ENCODE data around the gene ZNF236. TPM values are rescaled to one million over a fixed set of nuclear protein-coding genes. Genes with fewer than 3 reads are reported as not detected.

Gene ZNF236
- total and polyA plus RNA-seq, 5 donors from 2014 or later: 5.5 to 26.1 (median 8.1) TPM

DNA sequence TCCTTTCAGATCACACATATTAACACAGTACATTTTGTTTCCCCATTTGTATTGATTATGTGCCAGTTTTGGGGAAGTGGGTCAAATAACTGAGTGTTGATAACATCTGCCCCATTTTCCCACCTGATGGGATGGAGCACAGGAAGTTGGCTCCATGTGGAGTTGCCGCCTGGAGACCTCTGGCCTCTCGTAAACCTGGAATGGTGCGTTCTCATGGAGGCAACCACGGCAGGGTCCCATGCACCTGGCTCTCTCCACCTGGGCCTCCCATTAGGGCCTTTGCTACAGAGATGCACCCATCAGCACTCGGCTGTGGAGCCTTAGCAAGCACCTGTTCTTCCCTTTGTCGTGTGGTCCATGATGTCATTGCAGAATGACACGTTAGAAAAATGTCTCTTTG lies 179.6 kb downstream of the ZNF236 start:
- no peaks in the 10 kb centered on the region for H3K9me3 ChIP-seq (ENCODE audit: control insufficient read depth in 2 of 2, low read length in 2 of 2)
- peaks cover 3% of the 10 kb centered on the region for H3K36me3 ChIP-seq (ENCODE audit: control insufficient read depth, insufficient read depth, low read length)
- Mint-ChIP-seq H3K27me3 (no peaks in the 10 kb centered on the region), H3K4me1 (peaks cover 8 to 35% (median 10%) of the 10 kb centered on the region in 4 donors), H3K36me3 (no peaks in the 10 kb centered on the region), H3K27ac (peak overlapping the region in 1 of 3 donors; percentile 18), H3K9me3 (no peaks in the 10 kb centered on the region), H3K4me3 (no peak overlapping the region)
- no peak overlapping the region for H3K4me3 ChIP-seq (ENCODE audit: low read depth, low read length)
- no peaks in the 10 kb centered on the region for H3K27me3 ChIP-seq (ENCODE audit: control insufficient read depth, insufficient read depth, low read length)
- no peak overlapping the region for H3K27ac ChIP-seq (ENCODE audit: insufficient read depth, low read length, poor library complexity, severe bottlenecking)
- peaks cover 11% of the 10 kb centered on the region for H3K4me1 ChIP-seq (ENCODE audit: control insufficient read depth, insufficient read depth, low read length, poor library complexity, severe bottlenecking)
- ATAC-seq (ENCODE audit: low read depth in 2 of 2) (no peak), DNase-seq (no peak)

DNA sequence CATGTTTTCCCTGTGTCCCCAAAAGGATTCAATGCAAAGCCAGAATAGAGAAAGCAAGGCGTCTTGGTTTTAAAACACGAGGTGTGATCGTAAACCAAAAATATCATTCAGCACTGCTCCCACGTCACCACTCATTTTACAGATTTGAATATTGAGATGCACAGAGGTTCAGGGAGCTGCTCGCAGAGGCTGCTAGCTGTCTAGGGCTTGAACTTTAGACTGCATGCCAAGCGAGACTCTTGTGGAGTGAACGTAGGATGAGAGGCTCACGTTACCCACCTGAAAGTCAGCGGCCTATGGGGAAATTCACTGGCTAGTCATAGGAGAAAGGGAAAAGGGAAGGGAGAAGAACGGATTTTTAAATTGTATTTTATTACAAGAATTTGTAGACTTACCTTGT lies 180.1 kb downstream of the ZNF236 start:
- Histone ChIP-seq H3K4me3 (ENCODE audit: low read depth, low read length) (no peak overlapping the region), H3K27me3 (ENCODE audit: control insufficient read depth, insufficient read depth, low read length) (no peaks in the 10 kb centered on the region), H3K9me3 (ENCODE audit: control insufficient read depth in 2 of 2, low read length in 2 of 2) (no peaks in the 10 kb centered on the region), H3K27ac (ENCODE audit: insufficient read depth, low read length, poor library complexity, severe bottlenecking) (no peak overlapping the region), H3K4me1 (ENCODE audit: control insufficient read depth, insufficient read depth, low read length, poor library complexity, severe bottlenecking) (peaks cover 11% of the 10 kb centered on the region), H3K36me3 (ENCODE audit: control insufficient read depth, insufficient read depth, low read length) (peaks cover 3% of the 10 kb centered on the region)
- H3K4me3 Mint-ChIP-seq: no peak overlapping the region
- H3K27ac Mint-ChIP-seq: peak overlapping the region in 1 of 3 donors; percentile 18
- H3K9me3 Mint-ChIP-seq: no peaks in the 10 kb centered on the region
- DNase-seq (no peak), ATAC-seq (ENCODE audit: low read depth in 2 of 2) (no peak)
- peaks cover 8 to 39% (median 11%) of the 10 kb centered on the region in 4 donors for H3K4me1 Mint-ChIP-seq
- peaks cover 2% of the 10 kb centered on the region for H3K36me3 Mint-ChIP-seq
- H3K27me3 Mint-ChIP-seq: no peaks in the 10 kb centered on the region

DNA sequence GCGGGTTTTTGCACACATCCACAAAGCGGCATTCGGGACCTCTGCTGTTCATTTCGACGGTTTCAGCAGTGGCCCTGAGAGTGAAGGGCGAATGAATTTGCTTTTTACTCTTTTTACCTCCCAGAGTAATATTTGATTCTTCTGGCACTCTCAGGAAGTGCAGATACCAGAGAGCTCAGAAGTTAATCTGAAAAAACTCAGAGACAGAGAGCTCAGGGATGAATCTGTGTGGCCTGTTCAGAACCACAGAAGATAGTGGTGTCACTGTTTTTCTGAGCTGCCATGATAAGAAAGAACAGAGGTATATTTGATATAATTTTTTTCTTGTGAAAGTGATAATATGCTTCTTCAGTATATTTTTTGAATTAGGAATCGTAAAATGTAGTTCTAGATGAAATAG lies 181.0 kb downstream of the ZNF236 start:
- Histone ChIP-seq H3K4me3 (ENCODE audit: low read depth, low read length) (no peak overlapping the region), H3K9me3 (ENCODE audit: control insufficient read depth in 2 of 2, low read length in 2 of 2) (no peaks in the 10 kb centered on the region), H3K27ac (ENCODE audit: insufficient read depth, low read length, poor library complexity, severe bottlenecking) (no peak overlapping the region), H3K36me3 (ENCODE audit: control insufficient read depth, insufficient read depth, low read length) (peaks cover 3% of the 10 kb centered on the region), H3K4me1 (ENCODE audit: control insufficient read depth, insufficient read depth, low read length, poor library complexity, severe bottlenecking) (peaks cover 11% of the 10 kb centered on the region), H3K27me3 (ENCODE audit: control insufficient read depth, insufficient read depth, low read length) (no peaks in the 10 kb centered on the region)
- no peaks in the 10 kb centered on the region for H3K27me3 Mint-ChIP-seq
- H3K27ac Mint-ChIP-seq: peak overlapping the region in 1 of 3 donors; percentile 79
- H3K4me1 Mint-ChIP-seq: peaks cover 8 to 40% (median 11%) of the 10 kb centered on the region in 4 donors
- DNase-seq: no peak
- H3K9me3 Mint-ChIP-seq: no peaks in the 10 kb centered on the region
- no peak for ATAC-seq (ENCODE audit: low read depth in 2 of 2)
- peaks cover 4% of the 10 kb centered on the region for H3K36me3 Mint-ChIP-seq
- no peak overlapping the region for H3K4me3 Mint-ChIP-seq

DNA sequence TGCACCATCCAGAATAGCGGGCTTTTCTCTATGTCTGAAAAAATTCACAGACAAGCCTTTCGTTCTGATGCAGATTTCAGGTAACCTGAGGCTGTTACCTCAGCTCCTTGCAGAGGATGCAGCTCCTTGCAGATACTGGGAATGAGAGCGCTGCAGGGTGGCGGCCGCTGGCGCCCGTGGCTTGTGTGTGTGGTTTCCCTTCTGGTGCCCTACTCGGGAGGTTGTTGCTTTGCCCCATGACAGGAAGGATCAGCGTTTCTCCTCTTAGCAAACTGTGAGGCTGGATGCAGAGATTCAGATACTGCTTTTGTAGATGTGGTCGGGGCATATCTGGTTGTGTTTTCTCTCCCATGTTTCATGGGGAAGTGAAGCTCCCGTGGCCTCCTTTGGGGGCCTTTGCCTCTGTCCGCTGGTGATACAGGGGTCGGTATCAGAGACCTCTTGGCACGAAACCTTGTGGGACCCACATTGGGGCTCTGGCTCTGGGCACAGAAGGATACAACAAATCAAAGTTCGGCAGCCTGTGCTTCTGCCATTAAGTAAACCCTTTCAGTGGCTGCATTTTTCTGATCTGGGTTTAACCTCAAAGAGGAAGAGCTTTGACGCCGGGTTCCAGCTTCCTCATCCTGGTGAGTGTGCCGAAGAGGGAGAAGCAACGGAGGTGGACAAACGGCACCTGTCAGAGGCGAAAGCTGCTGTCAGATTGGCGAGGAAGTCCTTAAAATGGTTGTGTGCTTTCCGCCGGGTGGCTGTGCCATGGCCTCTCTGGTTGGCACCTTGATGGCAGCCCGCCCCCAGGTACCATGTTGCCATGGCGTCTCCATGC lies 182.4 kb downstream of the ZNF236 start:
- no peaks in the 10 kb centered on the region for H3K9me3 Mint-ChIP-seq
- no peaks in the 10 kb centered on the region for H3K27me3 Mint-ChIP-seq
- peaks cover 8 to 46% (median 11%) of the 10 kb centered on the region in 4 donors for H3K4me1 Mint-ChIP-seq
- peak overlapping the region in 2 of 4 donors; percentile 11 to 44 for H3K4me3 Mint-ChIP-seq
- peaks cover 11% of the 10 kb centered on the region for H3K4me1 ChIP-seq (ENCODE audit: control insufficient read depth, insufficient read depth, low read length, poor library complexity, severe bottlenecking)
- H3K4me3 ChIP-seq (ENCODE audit: low read depth, low read length): no peak overlapping the region
- DNase-seq: peak in 1 of 3 donors; percentile 24
- no peaks in the 10 kb centered on the region for H3K27me3 ChIP-seq (ENCODE audit: control insufficient read depth, insufficient read depth, low read length)
- peak overlapping the region; percentile 66 to 79 (median 79) for H3K27ac Mint-ChIP-seq
- peaks cover 4% of the 10 kb centered on the region for H3K36me3 Mint-ChIP-seq
- no peaks in the 10 kb centered on the region for H3K9me3 ChIP-seq (ENCODE audit: control insufficient read depth in 2 of 2, low read length in 2 of 2)
- peaks cover 12% of the 10 kb centered on the region for H3K36me3 ChIP-seq (ENCODE audit: control insufficient read depth, insufficient read depth, low read length)
- peak in 1 of 2 donors; percentile 15 for ATAC-seq (ENCODE audit: low read depth in 2 of 2)
- no peak overlapping the region for H3K27ac ChIP-seq (ENCODE audit: insufficient read depth, low read length, poor library complexity, severe bottlenecking)

DNA sequence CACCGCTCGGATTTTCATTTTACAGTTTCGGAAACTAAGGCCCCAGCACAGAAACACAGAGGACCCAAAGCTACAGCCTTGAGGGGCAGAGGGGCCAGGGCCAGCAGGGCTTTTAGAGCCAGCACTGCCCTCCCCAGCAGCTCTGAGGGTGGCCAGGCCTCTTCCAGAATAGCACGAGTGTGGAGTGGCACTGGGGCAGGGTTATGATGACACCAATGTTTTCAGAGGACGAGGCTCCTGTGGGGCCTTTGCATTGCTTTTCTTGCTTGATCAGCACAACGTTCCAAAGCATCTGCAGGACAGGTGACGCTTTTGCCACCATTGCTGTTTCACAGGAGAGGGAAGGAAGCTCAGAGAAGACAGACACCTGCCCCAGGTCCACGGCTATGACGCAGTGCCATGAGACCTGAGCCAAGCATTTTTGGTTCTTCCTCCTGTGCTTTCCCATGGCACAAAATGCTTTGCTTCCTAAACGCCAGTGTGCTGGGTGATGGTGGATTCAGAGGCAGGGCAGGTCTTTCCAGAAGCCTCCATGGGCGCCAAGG lies 183.4 kb downstream of the ZNF236 start:
- ATAC-seq (ENCODE audit: low read depth in 2 of 2) (no peak), DNase-seq (no peak)
- H3K4me1 ChIP-seq (ENCODE audit: control insufficient read depth, insufficient read depth, low read length, poor library complexity, severe bottlenecking): peaks cover 11% of the 10 kb centered on the region
- H3K36me3 ChIP-seq (ENCODE audit: control insufficient read depth, insufficient read depth, low read length): peaks cover 16% of the 10 kb centered on the region
- no peak overlapping the region for H3K4me3 ChIP-seq (ENCODE audit: low read depth, low read length)
- H3K27ac ChIP-seq (ENCODE audit: insufficient read depth, low read length, poor library complexity, severe bottlenecking): no peak overlapping the region
- Mint-ChIP-seq H3K27me3 (no peaks in the 10 kb centered on the region), H3K4me3 (no peak overlapping the region), H3K4me1 (peaks cover 4 to 39% (median 8%) of the 10 kb centered on the region in 4 donors), H3K36me3 (peaks cover 12% of the 10 kb centered on the region), H3K9me3 (peaks cover 0 to 1% (median 0%) of the 10 kb centered on the region in 7 donors), H3K27ac (no peak overlapping the region)
- H3K9me3 ChIP-seq (ENCODE audit: control insufficient read depth in 2 of 2, low read length in 2 of 2): no peaks in the 10 kb centered on the region
- H3K27me3 ChIP-seq (ENCODE audit: control insufficient read depth, insufficient read depth, low read length): no peaks in the 10 kb centered on the region

DNA sequence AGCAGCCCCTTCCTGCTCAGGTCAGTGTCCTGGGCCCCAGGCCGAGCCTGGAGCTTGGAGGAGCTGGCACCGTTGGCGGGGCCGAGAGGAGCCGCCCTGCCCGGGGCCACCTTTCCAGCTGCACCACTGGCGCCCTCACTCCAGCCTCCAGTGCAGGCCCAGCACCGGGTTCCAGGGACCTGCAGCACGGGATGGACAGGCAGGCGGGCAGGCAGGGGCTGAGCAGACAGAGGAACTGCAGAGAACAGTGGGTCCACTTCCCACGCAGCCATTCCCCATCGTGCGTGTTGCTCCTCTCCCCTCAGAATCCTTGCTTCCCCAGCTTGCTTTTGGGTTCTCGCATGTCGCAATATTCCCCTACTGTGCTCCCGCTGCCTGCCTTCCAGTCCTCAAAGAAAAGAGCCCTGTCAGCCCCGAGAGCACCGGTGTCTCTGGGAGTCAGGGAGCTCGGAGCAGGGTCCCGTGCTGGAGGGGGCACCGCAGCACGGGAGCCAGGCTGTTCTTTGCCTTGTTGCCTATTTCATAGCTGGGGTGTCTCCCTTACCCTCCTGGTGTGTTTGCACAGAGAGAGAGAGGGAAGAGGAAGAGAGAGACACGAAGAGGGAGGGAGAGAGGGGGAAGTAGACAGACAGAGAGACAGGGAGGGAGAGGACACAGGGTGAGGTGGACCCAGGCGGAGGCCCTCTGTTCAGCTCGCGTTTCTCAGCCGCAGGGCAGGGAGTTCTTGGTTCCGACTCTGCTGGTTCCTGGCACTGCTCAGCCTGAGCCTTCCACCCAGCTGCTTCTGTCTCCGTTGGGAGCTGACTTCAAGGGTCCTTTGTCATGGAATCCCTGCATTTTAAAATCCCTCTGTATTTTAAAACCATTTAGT lies 184.2 kb downstream of the ZNF236 start:
- Histone ChIP-seq H3K36me3 (ENCODE audit: control insufficient read depth, insufficient read depth, low read length) (peaks cover 24% of the 10 kb centered on the region), H3K27ac (ENCODE audit: insufficient read depth, low read length, poor library complexity, severe bottlenecking) (no peak overlapping the region), H3K9me3 (ENCODE audit: control insufficient read depth in 2 of 2, low read length in 2 of 2) (no peaks in the 10 kb centered on the region), H3K27me3 (ENCODE audit: control insufficient read depth, insufficient read depth, low read length) (no peaks in the 10 kb centered on the region), H3K4me3 (ENCODE audit: low read depth, low read length) (no peak overlapping the region), H3K4me1 (ENCODE audit: control insufficient read depth, insufficient read depth, low read length, poor library complexity, severe bottlenecking) (peaks cover 11% of the 10 kb centered on the region)
- H3K36me3 Mint-ChIP-seq: peaks cover 20% of the 10 kb centered on the region
- peaks cover 0 to 1% (median 0%) of the 10 kb centered on the region in 7 donors for H3K9me3 Mint-ChIP-seq
- no peak for ATAC-seq (ENCODE audit: low read depth in 2 of 2)
- no peak overlapping the region for H3K4me3 Mint-ChIP-seq
- H3K27me3 Mint-ChIP-seq: no peaks in the 10 kb centered on the region
- H3K4me1 Mint-ChIP-seq: peaks cover 6 to 39% (median 10%) of the 10 kb centered on the region in 4 donors
- no peak for DNase-seq
- H3K27ac Mint-ChIP-seq: peak overlapping the region in 1 of 3 donors; percentile 48

DNA sequence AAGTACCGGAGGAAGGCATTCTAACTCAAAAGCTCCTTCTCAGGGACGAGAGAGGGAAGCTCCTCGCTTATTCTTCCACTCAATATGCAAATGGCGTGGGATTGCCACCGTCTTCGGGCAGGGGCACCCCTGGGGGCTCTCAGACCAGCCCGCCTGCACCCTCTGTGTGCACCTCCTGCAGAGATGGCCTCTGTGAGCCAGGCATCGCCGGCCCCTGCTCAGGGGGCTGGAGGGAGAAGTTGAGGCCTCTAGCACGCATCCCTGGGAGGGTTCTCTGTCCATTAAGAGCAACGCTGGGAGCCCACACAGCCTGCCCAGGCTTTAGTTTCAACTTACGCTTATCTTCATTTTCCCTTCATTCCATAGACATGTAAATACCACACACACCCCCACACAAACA lies 184.9 kb downstream of the ZNF236 start:
- Mint-ChIP-seq H3K9me3 (peaks cover 0 to 1% (median 0%) of the 10 kb centered on the region in 7 donors), H3K36me3 (peaks cover 28% of the 10 kb centered on the region), H3K4me1 (peaks cover 6 to 45% (median 13%) of the 10 kb centered on the region in 4 donors), H3K27me3 (no peaks in the 10 kb centered on the region), H3K27ac (peak overlapping the region in 2 of 3 donors; percentile 26 to 32), H3K4me3 (no peak overlapping the region)
- peaks cover 29% of the 10 kb centered on the region for H3K36me3 ChIP-seq (ENCODE audit: control insufficient read depth, insufficient read depth, low read length)
- H3K9me3 ChIP-seq (ENCODE audit: control insufficient read depth in 2 of 2, low read length in 2 of 2): no peaks in the 10 kb centered on the region
- H3K4me3 ChIP-seq (ENCODE audit: low read depth, low read length): no peak overlapping the region
- no peak for DNase-seq
- H3K27ac ChIP-seq (ENCODE audit: insufficient read depth, low read length, poor library complexity, severe bottlenecking): no peak overlapping the region
- H3K27me3 ChIP-seq (ENCODE audit: control insufficient read depth, insufficient read depth, low read length): no peaks in the 10 kb centered on the region
- ATAC-seq (ENCODE audit: low read depth in 2 of 2): no peak
- H3K4me1 ChIP-seq (ENCODE audit: control insufficient read depth, insufficient read depth, low read length, poor library complexity, severe bottlenecking): peaks cover 11% of the 10 kb centered on the region

Data from CD4-positive, CD25-positive, alpha-beta regulatory T cell (primary cell).